ENCODE data around the gene SEC24A.

Gene SEC24A

DNA sequence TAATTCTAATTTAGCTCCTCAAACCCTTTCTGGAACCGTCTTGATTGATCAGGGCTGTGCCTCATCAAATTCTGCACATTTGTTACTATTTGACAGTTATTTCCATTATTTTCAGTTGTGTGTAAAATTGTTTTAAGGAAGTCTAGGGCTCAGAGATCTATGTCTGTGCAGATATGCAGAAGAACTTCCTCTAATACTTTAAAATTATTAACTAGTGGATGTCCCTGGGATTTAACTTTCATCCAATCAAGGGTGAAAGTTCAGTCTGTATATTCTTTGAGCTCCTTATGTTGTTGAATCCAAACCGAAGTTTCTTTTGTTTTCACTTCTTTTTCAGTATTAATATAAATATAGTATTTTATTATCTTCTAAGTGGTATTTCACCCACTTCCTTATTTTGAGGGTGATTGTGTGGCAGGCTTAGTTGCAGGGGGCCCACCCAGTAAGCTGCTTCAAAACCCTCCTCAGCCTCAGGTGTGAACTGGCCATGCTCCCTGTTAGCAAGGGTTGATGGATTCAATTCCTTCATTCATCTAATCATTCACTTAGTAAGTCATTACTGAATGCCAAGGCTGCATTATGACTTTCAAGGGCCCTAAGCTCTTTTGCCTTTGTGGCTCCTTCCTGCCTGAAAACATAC lies 87.7 kb downstream of the SEC24A start:
- DNase-seq (ENCODE audit: low read depth) = no peak
- TF ChIP-seq, protein P1, sequence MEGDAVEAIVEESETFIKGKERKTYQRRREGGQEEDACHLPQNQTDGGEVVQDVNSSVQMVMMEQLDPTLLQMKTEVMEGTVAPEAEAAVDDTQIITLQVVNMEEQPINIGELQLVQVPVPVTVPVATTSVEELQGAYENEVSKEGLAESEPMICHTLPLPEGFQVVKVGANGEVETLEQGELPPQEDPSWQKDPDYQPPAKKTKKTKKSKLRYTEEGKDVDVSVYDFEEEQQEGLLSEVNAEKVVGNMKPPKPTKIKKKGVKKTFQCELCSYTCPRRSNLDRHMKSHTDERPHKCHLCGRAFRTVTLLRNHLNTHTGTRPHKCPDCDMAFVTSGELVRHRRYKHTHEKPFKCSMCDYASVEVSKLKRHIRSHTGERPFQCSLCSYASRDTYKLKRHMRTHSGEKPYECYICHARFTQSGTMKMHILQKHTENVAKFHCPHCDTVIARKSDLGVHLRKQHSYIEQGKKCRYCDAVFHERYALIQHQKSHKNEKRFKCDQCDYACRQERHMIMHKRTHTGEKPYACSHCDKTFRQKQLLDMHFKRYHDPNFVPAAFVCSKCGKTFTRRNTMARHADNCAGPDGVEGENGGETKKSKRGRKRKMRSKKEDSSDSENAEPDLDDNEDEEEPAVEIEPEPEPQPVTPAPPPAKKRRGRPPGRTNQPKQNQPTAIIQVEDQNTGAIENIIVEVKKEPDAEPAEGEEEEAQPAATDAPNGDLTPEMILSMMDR (conservative IDR thresholded peaks at IDR 0.05; ENCODE audit: low read length) = no peak
- H3K4me3 ChIP-seq (ENCODE audit: low read length) = no peak overlapping the region

DNA sequence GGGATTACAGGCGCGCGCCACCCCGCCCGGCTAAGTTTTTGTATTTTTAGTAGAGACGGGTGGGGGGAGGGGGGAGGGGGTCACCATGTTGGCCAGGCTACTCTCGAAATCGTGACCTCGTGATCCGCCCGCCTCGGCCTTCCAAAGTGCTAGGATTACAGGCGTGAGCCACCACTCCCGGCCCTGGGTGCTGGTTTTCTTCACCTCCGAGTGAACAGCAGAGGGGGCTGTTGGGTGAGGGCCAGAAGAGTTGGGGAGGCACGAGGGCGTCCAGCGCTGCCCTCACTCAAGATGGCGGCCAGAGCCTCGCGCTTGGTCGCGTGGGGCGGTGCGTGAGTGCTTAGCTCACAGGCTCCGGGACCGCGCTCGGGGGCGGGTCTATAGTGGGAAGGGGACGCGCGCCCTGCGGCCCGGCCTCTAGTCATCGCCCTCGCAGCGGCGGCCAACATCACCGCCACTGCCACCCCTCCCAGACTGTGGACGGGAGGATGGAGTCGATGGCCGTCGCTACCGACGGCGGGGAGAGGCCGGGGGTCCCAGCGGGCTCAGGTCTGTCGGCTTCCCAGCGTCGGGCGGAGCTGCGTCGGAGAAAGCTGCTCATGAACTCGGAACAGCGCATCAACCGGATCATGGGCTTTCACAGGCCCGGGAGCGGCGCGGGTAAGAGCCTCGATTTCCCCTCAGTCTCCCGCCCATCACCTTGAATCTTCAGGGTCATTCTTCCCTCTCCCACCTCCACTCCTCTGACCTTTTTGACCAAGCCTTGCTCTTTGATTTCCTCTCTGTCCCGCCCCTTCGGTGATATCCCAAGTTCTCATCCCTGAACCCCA lies 89.8 kb downstream of the SEC24A start, which contains the start of gene CAMLG:
TSS of gene CAMLG (plus strand) at position 416 of the 830 bp plus-strand sequence. CDS start at position 489, 73 bp downstream.
- peak; percentile 96 for DNase-seq (ENCODE audit: low read depth)
- TF ChIP-seq, protein P1 (conservative IDR thresholded peaks at IDR 0.05; ENCODE audit: low read length) = peak; percentile 40
- peak within 1 kb of the TSS; percentile 92 for H3K4me3 ChIP-seq (ENCODE audit: low read length)

DNA sequence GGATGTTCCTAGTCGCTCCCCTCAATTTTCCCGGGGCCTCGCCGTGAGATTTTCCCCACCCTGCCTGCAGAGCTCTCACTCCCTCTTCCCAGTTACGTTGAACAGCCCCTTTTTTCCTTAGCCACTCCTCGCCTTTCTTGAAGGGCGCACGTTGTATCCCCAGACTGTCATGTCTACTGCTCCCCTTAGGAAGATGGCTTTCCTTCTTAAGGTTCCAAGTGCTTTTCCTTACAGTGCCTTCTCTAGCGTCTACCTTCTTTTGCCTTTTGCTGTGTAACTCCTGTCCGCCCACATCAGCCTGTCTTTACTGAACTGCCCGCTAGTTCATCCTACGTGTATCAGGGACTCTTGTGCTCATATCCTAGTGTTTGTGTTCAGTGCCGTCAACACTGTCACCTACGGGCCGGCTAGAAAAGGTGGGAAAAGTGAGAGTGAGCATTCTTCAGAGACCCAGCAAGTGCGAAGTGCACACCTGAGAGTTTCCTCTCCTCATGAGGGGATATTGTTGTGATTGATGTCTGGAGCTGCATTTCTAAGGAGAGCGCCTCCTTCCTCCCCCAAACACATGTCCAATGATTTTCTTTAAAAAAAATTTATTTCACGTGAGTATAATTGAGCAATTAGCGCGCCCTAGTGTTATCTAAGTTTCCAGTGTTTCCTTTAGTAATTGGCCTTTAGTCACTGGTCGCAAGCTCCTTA lies 90.5 kb downstream of the SEC24A start:
- TF ChIP-seq, protein P1 (conservative IDR thresholded peaks at IDR 0.05; ENCODE audit: low read length) = peak; percentile 14; the same call in 1 of the 2 replicates
- peak; percentile 33 for DNase-seq (ENCODE audit: low read depth)
- peak overlapping the region; percentile 92 for H3K4me3 ChIP-seq (ENCODE audit: low read length)

DNA sequence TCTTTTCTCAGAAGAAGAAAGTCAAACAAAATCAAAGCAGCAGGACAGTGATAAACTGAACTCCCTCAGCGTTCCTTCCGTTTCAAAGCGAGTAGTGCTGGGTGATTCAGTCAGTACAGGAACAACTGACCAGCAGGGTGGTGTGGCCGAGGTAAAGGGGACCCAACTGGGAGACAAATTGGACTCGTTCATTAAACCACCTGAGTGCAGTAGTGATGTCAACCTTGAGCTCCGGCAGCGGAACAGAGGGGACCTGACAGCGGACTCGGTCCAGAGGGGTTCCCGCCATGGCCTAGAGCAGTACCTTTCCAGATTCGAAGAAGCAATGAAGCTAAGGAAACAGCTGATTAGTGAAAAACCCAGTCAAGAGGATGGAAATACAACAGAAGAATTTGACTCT lies 92.5 kb downstream of the SEC24A start:
- no peak overlapping the region for H3K4me3 ChIP-seq (ENCODE audit: low read length)
- TF ChIP-seq, protein P1 (conservative IDR thresholded peaks at IDR 0.05; ENCODE audit: low read length) = no peak
- DNase-seq (ENCODE audit: low read depth) = no peak

DNA sequence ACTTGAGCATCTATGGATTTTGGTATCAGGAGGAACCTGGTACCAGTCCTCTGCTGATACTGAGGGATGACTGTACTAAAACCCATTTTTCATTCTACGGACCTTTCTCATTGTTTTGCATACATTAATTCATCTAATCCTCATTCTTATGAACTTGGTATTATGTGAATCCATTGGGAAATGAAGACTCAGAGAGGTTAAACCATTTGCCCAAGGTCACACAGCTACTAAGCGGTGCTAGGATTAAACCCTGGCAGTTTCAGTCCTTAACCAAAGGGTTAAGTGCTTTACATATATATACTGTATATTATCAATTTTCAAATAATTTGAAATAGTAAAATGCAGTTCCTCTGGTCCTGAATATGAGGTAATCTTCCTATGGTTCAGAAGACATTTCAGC lies 93.5 kb downstream of the SEC24A start:
- H3K4me3 ChIP-seq (ENCODE audit: low read length) = no peak overlapping the region
- TF ChIP-seq, protein P1 (conservative IDR thresholded peaks at IDR 0.05; ENCODE audit: low read length) = no peak
- DNase-seq (ENCODE audit: low read depth) = no peak

DNA sequence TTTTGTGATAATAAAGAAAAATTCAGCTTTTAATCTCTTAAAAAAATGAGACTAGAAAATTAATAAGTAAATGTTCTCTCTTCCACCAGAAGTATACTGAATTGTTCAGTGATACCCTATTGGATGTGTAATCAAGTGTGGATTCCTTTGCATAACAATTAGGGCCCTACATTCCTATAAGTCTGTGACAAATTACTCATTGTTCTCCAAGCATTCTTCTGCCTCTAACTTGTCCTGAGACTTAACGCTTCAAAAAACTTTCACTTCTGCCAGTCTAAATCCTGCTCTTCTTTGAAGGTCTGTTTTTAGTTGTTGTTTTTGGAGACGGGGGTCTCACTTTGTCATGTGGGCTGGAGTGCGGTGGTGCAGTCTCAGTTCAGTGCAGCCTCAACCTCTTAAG lies 100.8 kb downstream of the SEC24A start:
- TF ChIP-seq, protein P1 (conservative IDR thresholded peaks at IDR 0.05; ENCODE audit: low read length) = no peak
- no peak overlapping the region for H3K4me3 ChIP-seq (ENCODE audit: low read length)
- no peak for DNase-seq (ENCODE audit: low read depth)
